A673 (cell line): ENCODE data around the gene PTTG2. TPM values are rescaled to one million over a fixed set of nuclear protein-coding genes. Genes with fewer than 3 reads are reported as not detected.

Experiments used
- BruUV-seq: library from RNA; stranded (reverse); fragments of 400-500 nt; replicated peaks from 2 replicates; lab custom pipeline; 2021; lab: Mats Ljungman, UMichigan
- CTCF ChIA-PET: fragments of 300-600 bp; sonication (Branson Sonifier 250); formaldehyde crosslinking; loops from one replicate; lab custom pipeline; 2022; ENCODE audit warnings: antibody characterized with exemption; lab: Charles Lee
- POLR2A ChIA-PET: fragments of 300-600 bp; sonication (Branson Sonifier 250); formaldehyde crosslinking; loops from one replicate; lab custom pipeline; 2022; ENCODE audit warnings: antibody characterized with exemption; ENCODE audit not compliant: low non-redundant PET; lab: Charles Lee
- DNase-seq: peaks from one replicate; pipeline ENCODE4 v3.0.0-alpha.2; 2015; ENCODE audit warnings: low spot score
- H3K27ac ChIP-seq: fragments of 200-600 bp; sonication (generic); 2 replicates; pipeline ENCODE4 v1.5.1; 2016; ENCODE audit warnings: mixed run types, low read depth, mild to moderate bottlenecking, mixed read lengths, antibody characterized with exemption, low read length; ENCODE audit not compliant: poor library complexity, severe bottlenecking
- H3K27me3 ChIP-seq: fragments of 200-600 bp; sonication (generic); replicated peaks from 2 replicates; pipeline ENCODE4 v1.6.1; 2017; ENCODE audit warnings: mixed run types, low read depth, mild to moderate bottlenecking, mixed read lengths, antibody characterized with exemption, low read length; ENCODE audit not compliant: insufficient read depth, poor library complexity
- H3K36me3 ChIP-seq: fragments of 200-600 bp; sonication (generic); 2 replicates; pipeline ENCODE4 v1.6.1; 2016; ENCODE audit warnings: mixed run types, mild to moderate bottlenecking, mixed read lengths, antibody characterized with exemption, low read length; ENCODE audit not compliant: insufficient read depth, poor library complexity, severe bottlenecking
- H3K4me1 ChIP-seq: fragments of 200-600 bp; sonication (generic); 2 replicates; pipeline ENCODE4 v1.6.1; 2017; ENCODE audit warnings: mixed run types, mild to moderate bottlenecking, mixed read lengths, antibody characterized with exemption, low read length; ENCODE audit not compliant: insufficient read depth, poor library complexity, severe bottlenecking
- H3K4me3 ChIP-seq: fragments of 200-600 bp; sonication (generic); 2 replicates; pipeline ENCODE4 v1.5.1; 2016; ENCODE audit warnings: low read depth, mixed run types, mild to moderate bottlenecking, mixed read lengths, low read length; ENCODE audit not compliant: poor library complexity, severe bottlenecking
- H3K9me3 ChIP-seq: fragments of 200-600 bp; sonication (generic); 2 replicates; pipeline ENCODE4 v1.6.1; 2016; ENCODE audit warnings: mixed run types, low read depth, mild to moderate bottlenecking, mixed read lengths, antibody characterized with exemption, low read length; ENCODE audit not compliant: poor library complexity, severe bottlenecking
- EZH2 ChIP-seq: fragments of 200-600 bp; sonication (generic); IDR thresholded peaks from 2 replicates; pipeline ENCODE4 v1.6.1; 2017; ENCODE audit warnings: borderline replicate concordance, low read depth, mild to moderate bottlenecking, mixed read lengths, antibody characterized with exemption, low read length; ENCODE audit not compliant: poor library complexity, severe bottlenecking
- intact Hi-C: fragments of 100-400 bp; cut with micrococcal nuclease; formaldehyde crosslinking; loops from one replicate; pipeline ENCODE4 v1.10.0; 2022; ENCODE audit not compliant: unreplicated experiment
- total RNA-seq: library from RNA; stranded (reverse); gene quantifications from 2 replicates; pipeline ENCODE4 v1.2.3, GENCODE V29; 2021
- TF ChIP-seq, protein P1 (sequence below): fragments of 300-800, 200-600 bp; sonication (generic); conservative IDR thresholded peaks from 2 replicates; pipeline ENCODE4 v1.5.1; 2017; ENCODE audit warnings: low read depth, mild to moderate bottlenecking, antibody characterized with exemption, low read length, moderate library complexity, mixed read lengths

PTTG2 gene
- total RNA-seq, 1 experiment from 2014 or later: not detected

DNA sequence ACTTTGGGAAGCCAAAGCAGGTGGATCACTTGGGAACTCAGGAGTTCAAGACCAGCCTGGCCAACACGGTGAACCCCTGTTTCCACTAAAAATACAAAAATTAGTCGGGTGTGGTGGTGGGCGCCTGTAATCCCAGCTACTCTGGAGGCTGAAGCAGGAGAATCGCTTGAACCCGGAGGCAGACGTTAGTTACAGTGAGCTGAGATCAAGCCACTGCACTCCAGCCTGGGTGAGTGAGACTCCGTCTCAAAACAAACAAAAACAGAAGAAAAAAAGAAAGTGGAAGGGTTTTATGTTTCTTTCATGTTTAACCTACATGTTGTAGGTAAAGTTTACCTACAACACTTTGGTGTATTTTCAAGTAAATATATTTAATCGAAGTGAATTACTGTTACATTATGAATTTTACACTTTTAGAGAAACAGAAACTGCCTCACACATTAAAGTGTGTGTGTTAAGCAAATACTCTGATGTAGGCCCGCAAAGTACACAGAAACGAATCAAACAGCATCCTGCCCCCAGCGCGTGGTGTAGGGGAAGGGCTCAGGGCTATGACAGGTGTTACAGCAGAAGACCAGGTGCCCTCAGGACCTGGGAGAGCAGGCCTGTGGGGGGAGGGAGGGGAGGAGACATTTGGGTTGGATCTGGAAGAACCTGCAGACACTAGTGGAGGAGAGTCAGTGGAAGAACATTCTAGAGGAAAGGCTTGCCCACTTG is 39.0 kb downstream of the PTTG2 start:
- intact Hi-C loops: no loop called here
- no peaks in the 10 kb centered on the region for H3K9me3 ChIP-seq
- no peaks in the 10 kb centered on the region for H3K27me3 ChIP-seq
- CTCF ChIA-PET: no interaction called here
- no TSS peak for BruUV-seq
- DNase-seq: no peak
- H3K4me3 ChIP-seq: no peak overlapping the region
- TF ChIP-seq EZH2: no peak
- TF ChIP-seq, protein P1, sequence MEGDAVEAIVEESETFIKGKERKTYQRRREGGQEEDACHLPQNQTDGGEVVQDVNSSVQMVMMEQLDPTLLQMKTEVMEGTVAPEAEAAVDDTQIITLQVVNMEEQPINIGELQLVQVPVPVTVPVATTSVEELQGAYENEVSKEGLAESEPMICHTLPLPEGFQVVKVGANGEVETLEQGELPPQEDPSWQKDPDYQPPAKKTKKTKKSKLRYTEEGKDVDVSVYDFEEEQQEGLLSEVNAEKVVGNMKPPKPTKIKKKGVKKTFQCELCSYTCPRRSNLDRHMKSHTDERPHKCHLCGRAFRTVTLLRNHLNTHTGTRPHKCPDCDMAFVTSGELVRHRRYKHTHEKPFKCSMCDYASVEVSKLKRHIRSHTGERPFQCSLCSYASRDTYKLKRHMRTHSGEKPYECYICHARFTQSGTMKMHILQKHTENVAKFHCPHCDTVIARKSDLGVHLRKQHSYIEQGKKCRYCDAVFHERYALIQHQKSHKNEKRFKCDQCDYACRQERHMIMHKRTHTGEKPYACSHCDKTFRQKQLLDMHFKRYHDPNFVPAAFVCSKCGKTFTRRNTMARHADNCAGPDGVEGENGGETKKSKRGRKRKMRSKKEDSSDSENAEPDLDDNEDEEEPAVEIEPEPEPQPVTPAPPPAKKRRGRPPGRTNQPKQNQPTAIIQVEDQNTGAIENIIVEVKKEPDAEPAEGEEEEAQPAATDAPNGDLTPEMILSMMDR: no peak
- no peaks in the 10 kb centered on the region for H3K4me1 ChIP-seq
- POLR2A ChIA-PET: no interaction called here
- no peaks in the 10 kb centered on the region for H3K36me3 ChIP-seq
- no peak overlapping the region for H3K27ac ChIP-seq

GRCh38 chr4:37999965-38000364 is 39.8 kb downstream of the PTTG2 start:
- Histone ChIP-seq H3K27ac (no peak overlapping the region), H3K4me1 (no peaks in the 10 kb centered on the region), H3K9me3 (no peaks in the 10 kb centered on the region), H3K36me3 (no peaks in the 10 kb centered on the region), H3K27me3 (no peaks in the 10 kb centered on the region), H3K4me3 (no peak overlapping the region)
- TF ChIP-seq, protein P1: no peak
- no peak for TF ChIP-seq EZH2
- no TSS peak for BruUV-seq
- DNase-seq: no peak
- ChIA-PET POLR2A (no interaction called here), CTCF (no interaction called here)
- intact Hi-C loops: no loop called here

- ChIA-PET POLR2A (no interaction called here), CTCF (no interaction called here)
- no TSS peak for BruUV-seq
- no peak overlapping the region for H3K4me3 ChIP-seq
- no peak overlapping the region for H3K27ac ChIP-seq
- no peaks in the 10 kb centered on the region for H3K4me1 ChIP-seq
- H3K27me3 ChIP-seq: no peaks in the 10 kb centered on the region
- TF ChIP-seq EZH2: no peak
- TF ChIP-seq, protein P1: no peak
- no peaks in the 10 kb centered on the region for H3K36me3 ChIP-seq
- DNase-seq: no peak
- intact Hi-C loops: no loop called here
- H3K9me3 ChIP-seq: no peaks in the 10 kb centered on the region
These were observed 41.7 kb downstream of the PTTG2 start for GRCh38 chr4:38001927-38002326.
